ENCODE results near the gene MYO1C. TPM values are rescaled to one million over a fixed set of nuclear protein-coding genes. Genes with fewer than 3 reads are reported as not detected.

MYO1C gene
- total and polyA plus RNA-seq, 9 of the 15 experiments (the other 6 are each of a cell fraction or from before 2014, with no cell fraction given): 0.46 to 32.5 (median 11.6) TPM

DNA sequence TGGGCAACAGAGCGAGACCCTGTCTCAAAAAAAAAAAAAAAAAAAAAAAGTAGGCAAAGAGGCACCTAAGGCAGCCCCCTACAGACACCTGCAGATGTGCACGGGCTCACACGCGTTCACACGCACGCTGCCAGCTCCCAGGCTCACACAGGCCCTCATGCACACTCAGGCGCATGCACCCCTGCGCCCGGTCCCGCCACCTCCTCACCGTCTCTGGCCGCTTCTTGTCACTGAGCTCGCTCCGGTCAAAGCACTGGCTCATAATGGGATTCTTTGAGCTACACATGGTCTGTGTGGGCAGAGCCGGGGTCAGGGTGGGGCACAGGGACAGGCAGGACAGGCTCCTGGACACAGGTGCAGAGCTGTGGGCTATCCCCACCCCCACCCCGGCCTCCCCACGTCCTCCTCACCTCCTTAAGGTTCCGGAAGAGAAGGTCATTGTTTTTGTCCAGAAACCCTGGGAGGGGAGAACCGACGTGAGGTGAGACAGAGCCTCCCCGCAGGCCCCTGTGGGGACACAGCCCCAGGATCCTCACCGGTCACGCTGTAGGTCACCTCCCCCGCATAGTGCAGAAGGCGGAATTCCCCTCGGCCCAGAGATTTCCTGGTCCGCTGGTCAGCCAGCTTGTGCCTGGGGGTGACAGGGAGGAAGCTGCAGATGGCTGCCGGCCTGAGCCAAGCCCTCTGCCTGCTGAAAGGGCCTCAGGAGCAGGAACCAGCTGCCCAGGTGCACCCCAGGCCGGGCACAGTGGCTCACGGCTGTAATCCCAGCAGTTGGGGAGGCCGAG lies 17.9 kb downstream of the MYO1C start:
- peak; percentile 27; the same call in 1 of the 2 replicates for TF ChIP-seq POLR2G (IDR thresholded peaks at IDR 0.05; ENCODE audit: low read depth, low read length)
- 0 out of 2 replicates have a peak, but pooled peaks have one; percentile 23 for TF ChIP-seq ZBTB33 (CRISPR knock-in tag; IDR thresholded peaks at IDR 0.05)
- no peak for TF ChIP-seq NFYB (IDR thresholded peaks at IDR 0.05; ENCODE audit: extremely low read depth, insufficient read length)
- no peak for TF ChIP-seq PURB (CRISPR knock-in tag; IDR thresholded peaks at IDR 0.05; ENCODE audit: low read depth)
- Histone ChIP-seq H3K4me3 (no peak overlapping the region), H3K9ac (ENCODE audit: insufficient read depth in 1 of 2, low read depth in 2 of 2, low read length in 2 of 2) (peak overlapping the region in 1 of 2 experiments; percentile 52; a peak in 1 of 4 replicates), H3K27me3 (ENCODE audit: control insufficient read depth in 2 of 2, insufficient read depth in 2 of 2, low read length in 2 of 2) (no peaks in the 10 kb centered on the region), H3K9me1 (ENCODE audit: control insufficient read depth, insufficient read depth, low read length) (no peaks in the 10 kb centered on the region), H3K9me3 (replicated peaks; ENCODE audit: control insufficient read depth, insufficient read depth, low read depth, low read length) (no peaks in the 10 kb centered on the region), H3K4me1 (replicated peaks in 1 of 2; ENCODE audit: control insufficient read depth in 2 of 2, insufficient read depth in 2 of 2, low read length in 2 of 2) (peaks cover 0 to 14% of the 10 kb centered on the region in 2 experiments; a peak in 2 of 5 replicates), H3K4me2 (ENCODE audit: insufficient read depth, low read length) (no peak overlapping the region), H2AFZ (ENCODE audit: low read depth, low read length) (no peak overlapping the region), H3K36me3 (ENCODE audit: control insufficient read depth, insufficient read depth, low read length) (peaks cover 24% of the 10 kb centered on the region; the same call in 1 of the 3 replicates), H3K79me2 (ENCODE audit: control insufficient read depth, insufficient read depth, low read length) (no peaks in the 10 kb centered on the region), H3K27ac (ENCODE audit: extremely low read depth, low read depth, low read length) (no peak overlapping the region), H4K20me1 (replicated peaks; ENCODE audit: control insufficient read depth, insufficient read depth, low read length) (no peaks in the 10 kb centered on the region)
- ATAC-seq (no peak), DNase-seq (ENCODE audit: extremely low read depth in 1 of 4, low spot score in 3 of 4) (no peak), FAIRE-seq (no peak)
- in situ Hi-C loops (cut with MboI) (no loop called here), intact Hi-C loops (cut with micrococcal nuclease) (no loop called here)
- no TSS peak for BruUV-seq (replicated peaks)
- WGBS (ENCODE audit: insufficient coverage, low coverage, missing lambda C conversion rate): 74% methylated on average over 15 of the region's 31 CpGs
- POLR2A ChIA-PET: interaction anchor here (1.3 to 1.6 kb wide), 2 partner anchors 10 to 11 kb away, joined by 4 to 6 read pairs; no protein-coding TSS in a partner anchor
- CTCF ChIA-PET (ENCODE audit: low intra/inter-chr PET ratio): no interaction called here
